Stimulated activated CD8-positive, alpha-beta memory T cell treated with anti-CD3 and anti-CD28 coated beads, Interleukin-7, amount 100 ng/mL, for 24 hours (primary cell): ENCODE data around the gene FOXM1.

Experiments used
- DNase-seq: peaks from one replicate; pipeline ENCODE4 v3.0.0-alpha.2; 2020; ENCODE audit warnings: low read depth

Gene FOXM1

GRCh38 chr12:2836574-2836973 lies 40.4 kb downstream of the FOXM1 start:
- DNase-seq = no peak

- no peak for DNase-seq
These were observed 41.1 kb downstream of the FOXM1 start for GRCh38 chr12:2835691-2836403.

GRCh38 chr12:2834581-2835491 lies 42.1 kb downstream of the FOXM1 start, which contains the start of gene NRIP2:
Gene NRIP2, minus strand, starts transcription at chr12:2835035. Its CDS starts 52 bp downstream, at chr12:2834983.
- DNase-seq = no peak

- DNase-seq = no peak
These were observed 43.2 kb downstream of the FOXM1 start for GRCh38 chr12:2833810-2834209.

GRCh38 chr12:2833327-2833726 lies 43.6 kb downstream of the FOXM1 start:
- DNase-seq = no peak

GRCh38 chr12:2832550-2833127 lies 44.3 kb downstream of the FOXM1 start:
- DNase-seq = no peak

GRCh38 chr12:2829275-2829674 lies 47.7 kb downstream of the FOXM1 start:
- no peak for DNase-seq

GRCh38 chr12:2826721-2827515 lies 50.1 kb downstream of the FOXM1 start:
- no peak for DNase-seq

GRCh38 chr12:2826036-2826435 lies 50.9 kb downstream of the FOXM1 start:
- DNase-seq = no peak

- DNase-seq = no peak
These were observed 51.8 kb downstream of the FOXM1 start for GRCh38 chr12:2825132-2825531.

- DNase-seq = no peak
These were observed 52.4 kb downstream of the FOXM1 start for GRCh38 chr12:2824541-2824940.

GRCh38 chr12:2823483-2823882 lies 53.5 kb downstream of the FOXM1 start:
- DNase-seq = no peak

- no peak for DNase-seq
These were observed 56.5 kb downstream of the FOXM1 start for GRCh38 chr12:2820432-2820831.

GRCh38 chr12:2819810-2820209 lies 57.2 kb downstream of the FOXM1 start:
- no peak for DNase-seq

GRCh38 chr12:2813214-2814185 lies 63.5 kb downstream of the FOXM1 start:
- no peak for DNase-seq

GRCh38 chr12:2812290-2813213 lies 64.4 kb downstream of the FOXM1 start, which contains the start of gene ITFG2:
Gene ITFG2, plus strand, starts transcription at chr12:2812668. Its CDS starts 93 bp downstream, at chr12:2812761.
- DNase-seq = peak; percentile 90

- no peak for DNase-seq
These were observed 65.2 kb downstream of the FOXM1 start for GRCh38 chr12:2811801-2812200.
